ENCODE measurements around the gene ARHGAP25.

DNA sequence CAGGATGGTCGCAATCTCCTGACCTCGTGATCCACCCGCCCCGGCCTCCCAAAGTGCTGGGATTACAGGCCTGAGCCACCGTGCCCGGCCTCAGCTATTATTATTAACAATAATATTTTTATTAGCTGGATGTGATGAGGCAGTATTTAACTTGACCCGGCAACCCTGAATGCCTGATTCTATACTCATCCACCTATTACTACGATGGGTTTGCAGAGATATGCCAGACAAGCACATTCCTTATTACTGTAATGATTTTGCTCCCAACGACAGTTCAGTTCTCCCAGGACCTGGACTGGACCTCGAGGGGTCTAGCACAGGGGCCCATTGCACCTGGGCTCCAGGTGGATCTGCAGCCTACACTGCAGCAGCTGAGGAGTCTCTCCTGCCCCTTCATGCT, 104.0 kb downstream of the ARHGAP25 start:
- TF ChIP-seq, protein P1, sequence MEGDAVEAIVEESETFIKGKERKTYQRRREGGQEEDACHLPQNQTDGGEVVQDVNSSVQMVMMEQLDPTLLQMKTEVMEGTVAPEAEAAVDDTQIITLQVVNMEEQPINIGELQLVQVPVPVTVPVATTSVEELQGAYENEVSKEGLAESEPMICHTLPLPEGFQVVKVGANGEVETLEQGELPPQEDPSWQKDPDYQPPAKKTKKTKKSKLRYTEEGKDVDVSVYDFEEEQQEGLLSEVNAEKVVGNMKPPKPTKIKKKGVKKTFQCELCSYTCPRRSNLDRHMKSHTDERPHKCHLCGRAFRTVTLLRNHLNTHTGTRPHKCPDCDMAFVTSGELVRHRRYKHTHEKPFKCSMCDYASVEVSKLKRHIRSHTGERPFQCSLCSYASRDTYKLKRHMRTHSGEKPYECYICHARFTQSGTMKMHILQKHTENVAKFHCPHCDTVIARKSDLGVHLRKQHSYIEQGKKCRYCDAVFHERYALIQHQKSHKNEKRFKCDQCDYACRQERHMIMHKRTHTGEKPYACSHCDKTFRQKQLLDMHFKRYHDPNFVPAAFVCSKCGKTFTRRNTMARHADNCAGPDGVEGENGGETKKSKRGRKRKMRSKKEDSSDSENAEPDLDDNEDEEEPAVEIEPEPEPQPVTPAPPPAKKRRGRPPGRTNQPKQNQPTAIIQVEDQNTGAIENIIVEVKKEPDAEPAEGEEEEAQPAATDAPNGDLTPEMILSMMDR (conservative IDR thresholded peaks at IDR 0.05; ENCODE audit: low read depth, low read length), result no peak
- TF ChIP-seq MXI1 (IDR thresholded peaks at IDR 0.05; ENCODE audit: borderline replicate concordance, low read depth, low read length) (no peak), POLR2A (IDR thresholded peaks at IDR 0.05; ENCODE audit: low read depth, low read length) (no peak), CHD1 (IDR thresholded peaks at IDR 0.05; ENCODE audit: low read depth, low read length) (no peak), USF2 (IDR thresholded peaks at IDR 0.05; ENCODE audit: low read depth, low read length) (no peak), BHLHE40 (IDR thresholded peaks at IDR 0.05; ENCODE audit: low read depth, low read length) (no peak)
